ENCODE results near the gene IFNLR1. TPM values are rescaled to one million over a fixed set of nuclear protein-coding genes. Genes with fewer than 3 reads are reported as not detected.

IFNLR1 gene
- total RNA-seq, 4 donors from 2014 or later: 2.0 to 7.4 (median 5.0) TPM

DNA sequence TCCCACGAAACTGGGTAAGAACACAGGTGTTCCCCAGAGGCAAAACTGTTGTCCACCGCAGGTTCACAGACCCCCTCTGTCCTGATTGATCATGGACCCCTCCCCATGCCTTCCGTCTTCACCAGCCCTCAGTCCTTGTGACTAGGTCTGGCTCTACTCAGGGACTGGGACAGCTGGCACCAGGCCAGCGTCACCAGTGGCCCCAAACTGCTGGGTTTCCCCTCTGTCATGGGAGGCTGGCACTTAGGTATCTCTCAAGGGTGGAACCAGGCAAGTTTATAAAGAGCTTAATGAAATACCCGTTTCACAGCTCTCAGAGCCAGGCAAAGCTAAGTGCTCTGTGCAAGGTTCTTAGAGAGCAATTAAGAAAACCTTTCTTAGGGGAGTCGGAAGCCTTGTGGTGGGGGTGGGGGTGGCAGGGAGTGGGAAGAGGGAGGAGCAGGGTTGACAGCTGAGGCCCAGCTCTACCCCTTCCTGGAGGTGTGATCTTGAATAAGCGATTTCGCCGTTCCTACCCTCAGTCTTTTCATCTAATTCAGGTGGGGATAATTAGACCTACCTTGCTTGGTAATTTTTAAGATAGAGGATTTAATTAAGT, 35.0 kb upstream of the IFNLR1 start:
- no peaks in the 10 kb centered on the region for H3K36me3 ChIP-seq
- no peak for TF ChIP-seq POLR2A (IDR thresholded peaks at IDR 0.05)
- TF ChIP-seq, protein P1, sequence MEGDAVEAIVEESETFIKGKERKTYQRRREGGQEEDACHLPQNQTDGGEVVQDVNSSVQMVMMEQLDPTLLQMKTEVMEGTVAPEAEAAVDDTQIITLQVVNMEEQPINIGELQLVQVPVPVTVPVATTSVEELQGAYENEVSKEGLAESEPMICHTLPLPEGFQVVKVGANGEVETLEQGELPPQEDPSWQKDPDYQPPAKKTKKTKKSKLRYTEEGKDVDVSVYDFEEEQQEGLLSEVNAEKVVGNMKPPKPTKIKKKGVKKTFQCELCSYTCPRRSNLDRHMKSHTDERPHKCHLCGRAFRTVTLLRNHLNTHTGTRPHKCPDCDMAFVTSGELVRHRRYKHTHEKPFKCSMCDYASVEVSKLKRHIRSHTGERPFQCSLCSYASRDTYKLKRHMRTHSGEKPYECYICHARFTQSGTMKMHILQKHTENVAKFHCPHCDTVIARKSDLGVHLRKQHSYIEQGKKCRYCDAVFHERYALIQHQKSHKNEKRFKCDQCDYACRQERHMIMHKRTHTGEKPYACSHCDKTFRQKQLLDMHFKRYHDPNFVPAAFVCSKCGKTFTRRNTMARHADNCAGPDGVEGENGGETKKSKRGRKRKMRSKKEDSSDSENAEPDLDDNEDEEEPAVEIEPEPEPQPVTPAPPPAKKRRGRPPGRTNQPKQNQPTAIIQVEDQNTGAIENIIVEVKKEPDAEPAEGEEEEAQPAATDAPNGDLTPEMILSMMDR (IDR thresholded peaks at IDR 0.05 in 4 of 5, conservative IDR thresholded peaks at IDR 0.05 in 1 of 5): no peak
- no peaks in the 10 kb centered on the region for H3K9me3 ChIP-seq
- intact Hi-C loops (cut with DNase I; ENCODE audit: low total_unique reads): no loop called here
- H3K27ac ChIP-seq: no peak overlapping the region
- no peaks in the 10 kb centered on the region for H3K4me1 ChIP-seq
- H3K4me3 ChIP-seq: no peak overlapping the region
- ATAC-seq (no peak), DNase-seq (no peak)
- in situ Hi-C loops (cut with MboI; ENCODE audit: low sequenced_read_pairs in 4 of 4): loop anchor here in 2 of 4 donors (25.0 kb wide), 2 partner anchors 365 to 415 kb away; partner anchors contain the start of gene SRRM1 (in 1 of the 2)
- H3K27me3 ChIP-seq: peaks cover 4 to 28% (median 16%) of the 10 kb centered on the region in 3 donors

DNA sequence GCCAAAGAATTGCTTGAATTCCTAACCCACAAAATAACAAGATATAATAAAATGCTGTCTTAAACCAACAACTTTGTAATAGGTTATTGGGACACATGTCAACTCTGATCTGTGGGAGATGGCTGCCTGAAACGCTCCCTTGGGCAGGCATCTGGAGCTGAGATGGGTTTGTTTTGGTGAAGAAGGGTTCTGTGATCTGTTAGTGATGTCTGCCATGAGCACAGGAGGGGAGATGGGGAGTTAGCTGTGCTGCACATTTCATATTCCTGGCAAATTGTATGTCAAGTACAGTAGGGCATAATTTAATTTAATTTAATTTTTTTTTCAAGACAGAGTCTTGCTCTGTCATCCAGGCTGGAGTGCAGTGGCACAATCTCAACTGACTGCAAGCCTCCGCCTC, 34.2 kb upstream of the IFNLR1 start:
- intact Hi-C loops (cut with DNase I; ENCODE audit: low total_unique reads) (no loop called here), in situ Hi-C loops (cut with MboI; ENCODE audit: low sequenced_read_pairs in 4 of 4) (loop anchor here in 2 of 4 donors (25.0 kb wide), 2 partner anchors 366 to 416 kb away; partner anchors contain the start of gene SRRM1 (in 1 of the 2))
- H3K27me3 ChIP-seq: peaks cover 4 to 35% (median 25%) of the 10 kb centered on the region in 3 donors

DNA sequence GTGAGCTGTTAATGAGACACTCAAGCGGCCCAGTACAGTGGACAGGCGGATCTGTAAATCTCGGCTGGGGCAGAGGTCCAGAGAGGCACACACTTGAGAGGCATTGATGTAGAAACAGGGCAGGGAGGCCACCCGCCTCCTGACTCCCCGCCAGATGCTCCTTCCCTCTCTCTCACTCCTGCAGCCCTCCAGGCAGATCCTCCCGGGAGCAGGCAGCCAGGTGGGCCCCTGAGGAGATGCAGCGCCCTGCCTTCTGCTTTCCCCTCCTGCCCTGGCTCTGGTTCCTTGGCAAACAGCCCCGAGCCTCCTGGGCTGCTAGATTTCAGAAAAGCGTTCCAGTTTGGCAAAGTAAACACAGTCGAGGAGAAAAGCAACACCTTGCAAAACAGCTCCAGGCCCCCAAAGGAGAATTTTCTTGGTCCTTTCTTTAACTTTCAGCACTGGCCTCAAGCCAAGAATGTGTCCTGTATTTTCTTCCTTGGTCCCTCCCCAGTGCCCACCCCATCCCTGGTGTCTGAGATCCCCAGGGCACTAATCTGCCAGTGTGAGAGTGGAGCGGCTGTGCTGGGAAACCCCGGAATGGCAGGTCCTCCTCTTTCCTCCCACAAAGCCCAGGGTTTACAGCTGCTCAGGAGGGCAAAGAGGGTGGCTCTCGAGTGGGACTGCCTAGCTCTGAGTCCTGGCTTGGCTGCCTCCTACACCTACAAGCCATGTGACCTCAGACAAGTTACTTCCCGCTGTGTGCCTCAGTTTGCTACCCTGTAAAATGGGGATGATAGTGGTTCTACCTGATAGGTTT, 29.4 kb upstream of the IFNLR1 start:
- no peak for ATAC-seq
- H3K27me3 ChIP-seq: peaks cover 11 to 29% (median 23%) of the 10 kb centered on the region in 3 donors
- no peaks in the 10 kb centered on the region for H3K9me3 ChIP-seq
- intact Hi-C loops (cut with DNase I; ENCODE audit: low total_unique reads): no loop called here
- H3K4me3 ChIP-seq: no peak overlapping the region
- in situ Hi-C loops (cut with MboI; ENCODE audit: low sequenced_read_pairs in 4 of 4): loop anchor here in 2 of 4 donors (25.0 kb wide), 2 partner anchors 371 to 421 kb away; partner anchors contain the start of gene SRRM1 (in 1 of the 2)
- H3K27ac ChIP-seq: no peak overlapping the region
- H3K36me3 ChIP-seq: no peaks in the 10 kb centered on the region
- TF ChIP-seq POLR2A (IDR thresholded peaks at IDR 0.05): no peak
- TF ChIP-seq, protein P1 (IDR thresholded peaks at IDR 0.05 in 4 of 5, conservative IDR thresholded peaks at IDR 0.05 in 1 of 5): no peak
- H3K4me1 ChIP-seq: no peaks in the 10 kb centered on the region
- DNase-seq: no peak

More for the DNA sequence above, 34.2 kb upstream of the IFNLR1 start:
- TF ChIP-seq, protein P1 (IDR thresholded peaks at IDR 0.05 in 4 of 5, conservative IDR thresholded peaks at IDR 0.05 in 1 of 5): no peak
- TF ChIP-seq POLR2A (IDR thresholded peaks at IDR 0.05): no peak
- Histone ChIP-seq H3K36me3 (no peaks in the 10 kb centered on the region), H3K9me3 (no peaks in the 10 kb centered on the region), H3K4me3 (no peak overlapping the region), H3K27ac (no peak overlapping the region), H3K4me1 (no peaks in the 10 kb centered on the region)
- ATAC-seq (no peak), DNase-seq (no peak)

DNA sequence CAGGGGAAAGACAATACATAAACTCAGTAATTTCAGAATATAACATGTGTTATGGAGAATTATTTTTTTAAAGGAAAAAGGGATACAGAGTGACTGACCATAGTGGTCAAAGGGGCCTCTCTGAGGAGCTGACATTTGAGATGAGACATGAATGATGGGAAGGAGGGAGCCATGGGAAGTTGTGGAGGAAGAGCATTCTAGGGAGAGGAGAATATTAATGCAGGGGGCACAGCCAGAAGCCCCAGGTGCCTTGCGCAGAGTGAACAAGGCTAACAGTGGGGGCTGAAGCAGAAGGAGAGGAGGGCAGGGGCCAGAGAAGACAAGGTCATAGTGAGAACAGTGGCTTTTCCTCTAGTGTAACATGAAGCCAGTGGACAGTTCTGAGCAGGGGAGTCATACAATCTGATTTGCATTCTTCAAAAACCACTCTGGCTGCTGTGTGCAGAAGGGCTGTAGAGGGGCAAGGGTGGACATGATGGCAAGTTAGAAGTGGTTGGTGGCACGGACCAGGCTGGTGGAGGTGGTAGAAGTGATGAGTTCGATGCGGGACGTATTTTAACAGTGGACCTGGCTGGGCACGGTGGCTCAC, 28.2 kb upstream of the IFNLR1 start:
- intact Hi-C loops (cut with DNase I; ENCODE audit: low total_unique reads): no loop called here
- TF ChIP-seq POLR2A (IDR thresholded peaks at IDR 0.05): no peak
- TF ChIP-seq, protein P1 (IDR thresholded peaks at IDR 0.05 in 4 of 5, conservative IDR thresholded peaks at IDR 0.05 in 1 of 5): no peak
- peaks cover 11 to 29% (median 23%) of the 10 kb centered on the region in 3 donors for H3K27me3 ChIP-seq
- H3K27ac ChIP-seq: no peak overlapping the region
- H3K4me3 ChIP-seq: no peak overlapping the region
- in situ Hi-C loops (cut with MboI; ENCODE audit: low sequenced_read_pairs in 4 of 4): loop anchor here in 2 of 4 donors (25.0 kb wide), 2 partner anchors 372 to 422 kb away; partner anchors contain the start of gene SRRM1 (in 1 of the 2)
- DNase-seq: no peak
- no peaks in the 10 kb centered on the region for H3K36me3 ChIP-seq
- H3K9me3 ChIP-seq: no peaks in the 10 kb centered on the region
- no peaks in the 10 kb centered on the region for H3K4me1 ChIP-seq
- no peak for ATAC-seq

Data from gastrocnemius medialis (tissue), 4 donors.